Peyer's patch (tissue), 4 donors: Measurements from ENCODE around the gene PIKFYVE. TPM values are rescaled to one million over a fixed set of nuclear protein-coding genes. Genes with fewer than 3 reads are reported as not detected.

ENCODE experiments used
- DNase-seq, 3 donors: peaks; one replicate each; pipeline ENCODE4 v3.0.0-alpha.2; 2017 to 2019
- H3K27ac ChIP-seq, 4 donors: fragments of 200-600 bp; sonication (generic); one replicate each; pipeline ENCODE4 v1.5.1; 2016 to 2019
- H3K27me3 ChIP-seq, 2 donors: fragments of 200-600 bp; sonication (generic); one replicate each; pipeline ENCODE4 v1.5.1; 2019
- H3K36me3 ChIP-seq, 3 donors: fragments of 200-600 bp; sonication (generic); one replicate each; pipeline ENCODE4 v1.5.1; 2016 to 2019
- H3K4me1 ChIP-seq, 4 donors: fragments of 200-600 bp; sonication (generic); one replicate each; pipeline ENCODE4 v1.5.1; 2016 to 2019
- H3K4me3 ChIP-seq, 4 donors: fragments of 200-600 bp; sonication (generic); 1 replicate in 3 of 4; 2 replicates in 1 of 4; pipeline ENCODE4 v1.5.1; 2016 to 2019; ENCODE audit warnings: mild to moderate bottlenecking in 1 of 4
- H3K9me3 ChIP-seq, 4 donors: fragments of 200-600 bp; sonication (generic); one replicate each; pipeline ENCODE4 v1.5.1; 2016 to 2019; ENCODE audit warnings: mild to moderate bottlenecking in 1 of 4
- POLR2A ChIP-seq, 2 donors: fragments of 450-650 bp; IDR thresholded peaks; one replicate each; pipeline ENCODE4 v1.5.1; 2017; ENCODE audit warnings: antibody characterized with exemption in 2 of 2, mild to moderate bottlenecking in 2 of 2, moderate library complexity in 2 of 2
- total RNA-seq, 4 donors: library from RNA; depleted of rRNA; stranded (reverse); fragments of >200 nt; gene quantifications; one replicate each; pipeline ENCODE4 v1.1.0, GENCODE V29; 2016
- TF ChIP-seq, protein P1 (sequence below), 6 experiments: fragments of 450-650 bp in 4 of 6; fragments of 200-600 bp in 2 of 6; sonication (generic) in 1 of 6; IDR thresholded peaks; one replicate each; pipeline ENCODE4 v1.5.1; 2017 to 2019; ENCODE audit warnings: antibody characterized with exemption in 6 of 6, mild to moderate bottlenecking in 3 of 6, moderate library complexity in 1 of 6

The PIKFYVE gene
- total RNA-seq, 4 donors from 2014 or later, result 24.2 to 75.1 (median 44.3) TPM

DNA sequence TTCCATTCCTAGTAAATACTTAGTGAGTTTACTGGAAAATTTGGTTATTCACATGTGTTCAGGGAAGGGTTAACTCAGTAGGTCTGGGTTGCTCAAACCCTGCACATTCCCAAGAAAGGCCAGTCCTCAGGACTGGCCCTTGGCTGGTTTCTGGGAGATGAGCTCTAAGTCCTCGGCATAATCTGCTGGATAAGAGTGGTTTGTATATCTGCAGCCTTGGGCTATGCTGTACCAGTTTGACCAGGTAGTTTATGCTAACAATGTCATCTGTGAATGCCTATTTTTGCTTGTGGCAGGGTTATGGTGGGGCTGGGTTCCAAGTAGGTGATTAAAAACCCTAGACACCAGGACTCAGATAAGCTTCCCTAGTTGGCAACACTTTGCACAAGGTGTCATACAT, 133.1 kb downstream of the PIKFYVE start:
- TF ChIP-seq, protein P1, sequence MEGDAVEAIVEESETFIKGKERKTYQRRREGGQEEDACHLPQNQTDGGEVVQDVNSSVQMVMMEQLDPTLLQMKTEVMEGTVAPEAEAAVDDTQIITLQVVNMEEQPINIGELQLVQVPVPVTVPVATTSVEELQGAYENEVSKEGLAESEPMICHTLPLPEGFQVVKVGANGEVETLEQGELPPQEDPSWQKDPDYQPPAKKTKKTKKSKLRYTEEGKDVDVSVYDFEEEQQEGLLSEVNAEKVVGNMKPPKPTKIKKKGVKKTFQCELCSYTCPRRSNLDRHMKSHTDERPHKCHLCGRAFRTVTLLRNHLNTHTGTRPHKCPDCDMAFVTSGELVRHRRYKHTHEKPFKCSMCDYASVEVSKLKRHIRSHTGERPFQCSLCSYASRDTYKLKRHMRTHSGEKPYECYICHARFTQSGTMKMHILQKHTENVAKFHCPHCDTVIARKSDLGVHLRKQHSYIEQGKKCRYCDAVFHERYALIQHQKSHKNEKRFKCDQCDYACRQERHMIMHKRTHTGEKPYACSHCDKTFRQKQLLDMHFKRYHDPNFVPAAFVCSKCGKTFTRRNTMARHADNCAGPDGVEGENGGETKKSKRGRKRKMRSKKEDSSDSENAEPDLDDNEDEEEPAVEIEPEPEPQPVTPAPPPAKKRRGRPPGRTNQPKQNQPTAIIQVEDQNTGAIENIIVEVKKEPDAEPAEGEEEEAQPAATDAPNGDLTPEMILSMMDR (IDR thresholded peaks at IDR 0.05), result no peak
- no peak for TF ChIP-seq POLR2A (IDR thresholded peaks at IDR 0.05)
- no peak for DNase-seq
- Histone ChIP-seq H3K9me3 (peaks cover 0 to 3% (median 1%) of the 10 kb centered on the region in 4 donors), H3K4me1 (no peaks in the 10 kb centered on the region), H3K36me3 (no peaks in the 10 kb centered on the region), H3K27me3 (no peaks in the 10 kb centered on the region), H3K27ac (no peak overlapping the region), H3K4me3 (no peak overlapping the region)

DNA sequence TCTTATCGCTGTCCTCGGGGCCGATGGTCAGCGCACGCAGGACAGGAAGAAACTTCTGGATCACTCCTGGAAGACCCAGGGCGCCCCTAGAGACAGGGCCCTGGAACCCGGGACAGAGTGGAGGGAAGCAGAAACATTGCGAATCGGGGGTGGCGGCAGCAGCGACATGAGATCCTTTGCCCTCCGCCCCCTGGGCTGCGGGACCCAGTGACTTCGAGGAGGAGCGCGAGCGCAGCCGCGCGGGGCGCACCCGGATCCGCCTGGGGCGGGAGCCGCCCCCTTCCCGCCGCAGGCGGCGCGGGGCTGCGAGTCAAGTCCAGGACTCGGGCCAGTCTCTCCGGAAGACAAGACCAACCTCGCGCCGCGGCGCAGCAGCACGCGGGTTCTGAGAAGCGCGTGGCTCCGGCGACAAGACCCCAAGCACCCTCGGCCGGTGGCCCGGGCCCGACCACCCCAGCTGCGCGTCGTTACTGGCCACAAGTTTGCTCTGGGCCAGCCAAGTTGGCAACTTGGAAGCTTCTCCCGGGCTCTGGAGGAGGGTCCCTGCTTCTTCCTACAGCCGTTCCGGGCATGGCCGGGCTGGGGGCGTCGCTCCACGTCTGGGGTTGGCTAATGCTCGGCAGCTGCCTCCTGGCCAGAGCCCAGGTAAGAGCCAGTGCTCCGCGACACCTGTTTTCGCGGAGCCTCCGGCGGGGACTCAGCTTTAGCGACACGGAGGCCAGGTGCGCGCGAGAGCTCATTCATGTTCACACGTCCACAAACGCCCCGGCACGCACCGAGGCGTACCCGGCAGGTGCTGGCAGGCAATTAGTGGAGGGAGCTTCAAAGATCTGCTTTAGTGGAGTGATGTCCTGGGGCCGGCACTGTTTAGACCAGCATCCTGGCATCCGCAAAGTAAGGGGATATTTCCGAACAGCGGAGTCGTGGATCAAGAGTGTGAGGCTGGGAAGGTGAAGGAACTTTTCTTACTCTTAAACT, 140.7 kb downstream of the PIKFYVE start, which contains the start of gene PTH2R:
Gene PTH2R (plus strand): TSS at position 319 of the 978 bp plus-strand sequence. CDS start 252 bp downstream, at position 571.
- TF ChIP-seq, protein P1 (IDR thresholded peaks at IDR 0.05), result no peak
- TF ChIP-seq POLR2A (IDR thresholded peaks at IDR 0.05), result no peak
- H3K27me3 ChIP-seq, result peaks cover 0 to 17% of the 10 kb centered on the region in 2 donors
- H3K4me1 ChIP-seq, result peaks cover 0 to 10% (median 3%) of the 10 kb centered on the region in 4 donors
- H3K4me3 ChIP-seq, result peak within 1 kb of the TSS in 2 of 4 donors; percentile 3 to 30
- no peaks in the 10 kb centered on the region for H3K9me3 ChIP-seq
- DNase-seq, result peak in 1 of 3 donors; percentile 46
- no peaks in the 10 kb centered on the region for H3K36me3 ChIP-seq
- no peak within 1 kb of the TSS for H3K27ac ChIP-seq

DNA sequence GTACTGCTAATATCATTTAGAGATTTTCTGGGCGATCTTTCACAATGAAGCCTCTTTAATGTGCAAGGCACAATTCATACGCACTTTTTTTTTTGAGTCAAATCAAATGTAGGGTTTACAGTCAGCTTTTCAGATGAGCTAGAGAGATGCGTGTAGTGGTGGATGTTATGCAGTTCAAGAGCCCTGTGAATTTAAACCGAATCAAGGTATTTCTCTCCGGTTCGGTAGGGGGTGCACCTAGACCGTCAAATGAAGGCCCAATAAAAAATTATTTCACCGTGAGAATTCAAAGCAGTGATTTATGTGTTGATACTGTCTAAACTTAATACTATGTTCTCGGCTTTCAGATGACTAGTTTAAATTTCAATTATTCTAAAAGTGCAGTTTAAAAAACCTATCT, 141.6 kb downstream of the PIKFYVE start:
- H3K27me3 ChIP-seq, result peaks cover 0 to 17% of the 10 kb centered on the region in 2 donors
- TF ChIP-seq POLR2A (IDR thresholded peaks at IDR 0.05), result no peak
- TF ChIP-seq, protein P1 (IDR thresholded peaks at IDR 0.05), result peak in 3 of 6 experiments; percentile 29 to 40 (median 33)
- H3K9me3 ChIP-seq, result no peaks in the 10 kb centered on the region
- no peak for DNase-seq
- H3K4me3 ChIP-seq, result no peak overlapping the region
- no peak overlapping the region for H3K27ac ChIP-seq
- H3K4me1 ChIP-seq, result peaks cover 0 to 10% (median 3%) of the 10 kb centered on the region in 4 donors
- H3K36me3 ChIP-seq, result no peaks in the 10 kb centered on the region

Other genes with a start within 250 kb of the PIKFYVE start
- gene PLEKHM3, start 240.7 kb upstream of the PIKFYVE start, total RNA-seq, result 10 to 100 TPM; 14.4 to 45.4 (median 22.7) TPM
- not detected for gene CRYGD, start 141.7 kb upstream of the PIKFYVE start, total RNA-seq
- not detected for gene CRYGC, start 136.4 kb upstream of the PIKFYVE start, total RNA-seq
- not detected for gene CRYGB, start 120.1 kb upstream of the PIKFYVE start, total RNA-seq
- not detected for gene CRYGA, start 102.7 kb upstream of the PIKFYVE start, total RNA-seq
- not detected for gene C2orf80, start 76.2 kb upstream of the PIKFYVE start, total RNA-seq
- gene IDH1, start 11.2 kb upstream of the PIKFYVE start, total RNA-seq, result 100 to 1,000 TPM; 115 to 299 (median 184) TPM
- not detected for gene PTH2R, start 140.5 kb downstream of the PIKFYVE start, total RNA-seq